Mammary epithelial cell (primary cell): ENCODE measurements around the gene HESX1.

Source experiments
- EZH2 ChIP-seq: IDR thresholded peaks from 2 replicates; pipeline ENCODE4 v1.6.1; 2012; ENCODE audit warnings: low read length, inconsistent platforms, borderline replicate concordance
- TF ChIP-seq, protein P1 (sequence below), 2 donors: IDR thresholded peaks in 1 of 2; conservative IDR thresholded peaks in 1 of 2; 2 replicates each; pipeline ENCODE4 v1.5.1; 2011 to 2012; ENCODE audit warnings: inconsistent platforms in 2 of 2, low read length in 2 of 2, mild to moderate bottlenecking in 2 of 2, control low read depth in 1 of 2, low read depth in 1 of 2; ENCODE audit not compliant: insufficient read depth in 1 of 2; ENCODE audit errors: extremely low read depth in 1 of 2

DNA sequence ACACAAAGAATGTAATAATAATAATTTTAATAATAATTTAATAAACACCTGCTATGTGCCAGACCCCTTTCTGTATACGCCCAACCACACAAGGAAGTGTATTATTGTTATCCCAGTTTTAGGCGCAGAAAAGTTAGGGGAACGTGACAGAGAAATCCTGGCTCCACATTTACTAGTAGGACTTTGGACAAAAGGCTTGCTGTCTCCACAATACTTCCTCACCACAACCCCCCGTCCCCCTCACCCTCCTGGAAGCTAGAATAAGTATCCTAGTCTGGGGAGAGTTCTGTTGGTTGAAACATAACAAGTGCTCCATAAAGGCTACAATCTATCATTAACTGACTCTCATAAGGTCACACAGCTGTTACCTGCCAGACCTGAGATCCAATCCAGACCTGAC is 34.1 kb downstream of the HESX1 start:
- TF ChIP-seq, protein P1, sequence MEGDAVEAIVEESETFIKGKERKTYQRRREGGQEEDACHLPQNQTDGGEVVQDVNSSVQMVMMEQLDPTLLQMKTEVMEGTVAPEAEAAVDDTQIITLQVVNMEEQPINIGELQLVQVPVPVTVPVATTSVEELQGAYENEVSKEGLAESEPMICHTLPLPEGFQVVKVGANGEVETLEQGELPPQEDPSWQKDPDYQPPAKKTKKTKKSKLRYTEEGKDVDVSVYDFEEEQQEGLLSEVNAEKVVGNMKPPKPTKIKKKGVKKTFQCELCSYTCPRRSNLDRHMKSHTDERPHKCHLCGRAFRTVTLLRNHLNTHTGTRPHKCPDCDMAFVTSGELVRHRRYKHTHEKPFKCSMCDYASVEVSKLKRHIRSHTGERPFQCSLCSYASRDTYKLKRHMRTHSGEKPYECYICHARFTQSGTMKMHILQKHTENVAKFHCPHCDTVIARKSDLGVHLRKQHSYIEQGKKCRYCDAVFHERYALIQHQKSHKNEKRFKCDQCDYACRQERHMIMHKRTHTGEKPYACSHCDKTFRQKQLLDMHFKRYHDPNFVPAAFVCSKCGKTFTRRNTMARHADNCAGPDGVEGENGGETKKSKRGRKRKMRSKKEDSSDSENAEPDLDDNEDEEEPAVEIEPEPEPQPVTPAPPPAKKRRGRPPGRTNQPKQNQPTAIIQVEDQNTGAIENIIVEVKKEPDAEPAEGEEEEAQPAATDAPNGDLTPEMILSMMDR (conservative IDR thresholded peaks at IDR 0.05 in 1 of 2, IDR thresholded peaks at IDR 0.05 in 1 of 2; ENCODE audit: extremely low read depth in 1 of 2, insufficient read depth in 1 of 2, low read depth in 1 of 2, low read length in 2 of 2): no peak
- no peak for TF ChIP-seq EZH2
